GM19193 (cell line): ENCODE results near the gene TESK2.

ENCODE experiments used
- POLR2A ChIP-seq: IDR thresholded peaks from 4 replicates; pipeline ENCODE4 v1.6.1; 2011; ENCODE audit not compliant: insufficient read depth, insufficient read length; ENCODE audit errors: extremely low read depth

Gene TESK2

DNA sequence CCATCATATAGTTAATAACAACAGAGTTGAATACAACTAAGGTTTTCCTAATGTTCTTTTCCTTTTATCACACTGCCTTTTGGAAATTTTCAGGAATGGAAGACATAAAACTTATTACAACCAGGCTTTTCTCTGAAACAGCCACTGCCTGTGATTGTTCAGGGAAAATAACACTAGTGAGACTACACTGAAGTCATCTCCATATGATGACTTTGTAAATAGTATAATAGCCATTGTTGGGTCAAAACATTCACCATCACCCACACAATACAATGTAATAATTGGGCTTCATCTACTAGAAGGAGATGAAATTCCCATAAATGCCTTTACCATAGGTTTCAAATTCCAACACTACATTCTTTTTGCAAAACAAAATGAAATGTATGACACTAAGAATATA, 5.0 kb downstream of the TESK2 start:
- TF ChIP-seq POLR2A: no peak

DNA sequence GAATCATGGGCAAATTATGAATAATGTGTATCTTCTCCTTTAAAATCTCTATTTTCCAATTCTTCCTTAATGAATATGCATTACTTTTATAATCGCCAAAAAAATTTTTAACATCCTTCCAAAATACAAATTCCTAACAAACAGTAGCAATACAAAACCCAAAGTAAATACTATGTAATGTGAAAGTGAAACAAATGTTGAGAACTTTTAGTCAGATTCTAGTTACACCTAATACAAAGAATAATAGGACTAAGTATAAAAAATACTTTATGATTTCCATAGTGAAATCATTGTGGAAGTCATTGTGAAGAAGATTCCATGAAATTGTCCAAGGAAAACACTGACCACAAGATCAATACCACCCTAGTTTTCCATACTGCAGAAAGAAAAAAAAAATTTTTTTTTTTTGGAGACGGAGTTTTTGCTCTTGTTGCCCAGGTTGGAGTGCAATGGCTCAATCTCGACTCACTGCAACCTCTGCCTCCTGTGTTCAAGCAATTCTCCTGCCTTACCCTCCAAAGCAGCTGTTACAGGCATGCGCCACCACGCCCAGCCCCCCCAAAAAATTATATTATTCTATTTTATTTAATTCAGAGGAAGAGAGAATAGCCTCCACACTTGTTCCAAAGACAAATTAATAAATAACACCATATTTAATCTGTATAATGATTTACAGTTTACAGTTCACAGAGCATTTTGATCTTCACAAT, 11.8 kb downstream of the TESK2 start:
- TF ChIP-seq POLR2A: no peak

DNA sequence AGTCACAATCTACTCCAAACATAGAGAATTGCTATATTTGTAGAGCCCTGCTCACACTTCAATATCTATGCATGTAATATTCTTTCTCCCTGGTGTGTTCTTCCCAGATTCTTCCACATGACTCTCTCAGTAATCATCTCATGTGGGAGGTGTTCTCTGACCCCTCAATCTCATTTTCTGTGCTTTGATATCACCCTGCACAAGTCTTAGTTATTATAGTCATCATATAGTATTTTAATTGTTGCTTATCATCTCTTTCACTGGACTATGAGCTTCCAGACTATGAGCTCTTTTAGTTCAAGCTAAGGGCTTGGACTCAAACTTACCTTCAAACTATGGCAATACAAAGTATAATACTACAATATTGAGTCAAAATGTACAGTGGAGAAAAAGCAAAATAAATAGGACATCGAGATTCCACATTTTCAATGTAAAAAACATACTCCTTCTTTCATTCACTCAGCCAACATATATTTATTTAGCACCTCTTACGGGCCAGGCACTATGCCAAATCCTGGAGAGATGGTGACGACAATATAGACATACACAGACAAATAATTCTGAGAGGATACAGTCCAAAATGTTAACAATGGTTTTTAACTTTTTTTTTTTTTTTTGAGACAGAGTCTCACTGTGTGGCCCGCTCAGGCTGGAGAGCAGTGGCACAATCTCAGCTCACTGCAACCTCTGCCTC, 12.7 kb downstream of the TESK2 start:
- TF ChIP-seq POLR2A: no peak

DNA sequence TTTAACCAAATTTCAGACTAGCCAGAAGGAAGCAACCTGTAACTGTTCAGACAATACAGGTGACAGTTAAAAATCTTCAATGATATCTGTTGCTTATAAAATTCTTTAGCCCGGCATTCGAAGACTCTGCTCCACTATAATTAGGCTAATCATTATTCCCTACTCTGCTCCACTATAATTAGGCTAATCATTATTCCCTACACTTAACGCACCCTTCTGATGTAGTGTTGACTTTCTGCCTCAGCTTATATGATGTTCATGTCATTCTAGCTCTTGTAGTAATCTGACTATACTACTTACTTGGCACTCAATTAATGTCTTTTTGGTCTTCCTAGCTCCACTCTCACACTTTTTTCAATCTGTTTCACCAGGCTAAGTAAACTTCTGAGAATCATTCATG, 13.3 kb downstream of the TESK2 start:
- no peak for TF ChIP-seq POLR2A

DNA sequence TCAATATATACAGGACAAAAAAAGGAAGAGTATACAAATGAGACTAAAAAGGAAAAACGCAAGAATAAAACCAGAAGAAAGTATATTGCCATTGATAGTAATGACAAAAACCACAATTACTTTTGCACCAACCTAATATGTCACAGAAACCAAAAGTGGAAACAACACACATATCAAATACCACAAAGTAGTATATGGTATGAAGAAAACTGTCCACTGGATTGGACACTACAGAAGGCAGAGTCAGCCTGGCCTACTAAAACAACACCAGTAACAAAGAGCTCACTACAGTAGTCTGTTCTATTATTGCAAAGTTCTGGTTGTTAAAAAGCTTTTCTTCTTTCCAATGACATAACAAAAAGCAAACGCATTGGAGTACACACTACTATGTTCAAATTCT, 17.7 kb downstream of the TESK2 start:
- TF ChIP-seq POLR2A: no peak

DNA sequence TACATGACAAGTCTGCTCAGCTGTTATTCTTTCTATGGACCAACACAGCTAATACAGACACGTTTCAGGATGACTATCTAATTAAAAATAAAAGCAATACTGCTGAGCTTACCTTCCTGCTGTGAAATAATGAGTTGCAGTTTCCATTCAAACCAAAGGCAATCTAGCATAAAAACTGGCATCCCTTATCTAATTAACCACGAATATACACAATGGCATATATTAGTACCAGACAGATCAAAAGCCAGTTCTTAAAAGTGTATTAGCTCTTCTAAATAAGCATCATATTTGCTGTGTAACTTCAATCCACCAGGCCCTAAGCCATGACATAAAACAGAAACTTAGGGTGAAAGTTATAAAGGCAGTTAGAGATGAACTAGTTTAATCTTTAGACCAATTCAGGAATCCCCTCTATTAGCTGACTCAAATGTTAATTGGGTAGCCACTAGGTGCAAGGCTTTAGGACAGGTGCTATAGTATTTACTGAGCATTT, 20.6 kb downstream of the TESK2 start:
- no peak for TF ChIP-seq POLR2A

DNA sequence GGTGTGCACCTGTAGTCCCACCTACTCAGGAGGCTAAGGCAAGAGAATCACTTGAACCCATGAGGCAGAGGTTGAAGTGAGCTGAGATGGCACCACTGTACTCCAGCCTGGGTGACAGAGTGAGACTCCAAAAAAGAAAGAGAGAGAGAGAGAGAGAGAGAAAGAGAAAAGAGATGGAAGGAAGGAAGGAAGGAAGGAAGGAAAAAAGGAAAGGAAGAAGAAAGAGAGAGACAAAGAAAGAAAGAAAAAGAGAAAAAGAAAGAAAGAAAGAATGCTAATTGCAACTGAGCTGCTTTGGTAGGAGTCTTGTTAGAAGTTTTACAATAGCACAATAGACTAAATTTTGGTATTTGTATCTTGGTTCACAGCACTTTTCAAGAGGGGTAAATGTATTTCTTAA, 25.7 kb downstream of the TESK2 start:
- TF ChIP-seq POLR2A: no peak

DNA sequence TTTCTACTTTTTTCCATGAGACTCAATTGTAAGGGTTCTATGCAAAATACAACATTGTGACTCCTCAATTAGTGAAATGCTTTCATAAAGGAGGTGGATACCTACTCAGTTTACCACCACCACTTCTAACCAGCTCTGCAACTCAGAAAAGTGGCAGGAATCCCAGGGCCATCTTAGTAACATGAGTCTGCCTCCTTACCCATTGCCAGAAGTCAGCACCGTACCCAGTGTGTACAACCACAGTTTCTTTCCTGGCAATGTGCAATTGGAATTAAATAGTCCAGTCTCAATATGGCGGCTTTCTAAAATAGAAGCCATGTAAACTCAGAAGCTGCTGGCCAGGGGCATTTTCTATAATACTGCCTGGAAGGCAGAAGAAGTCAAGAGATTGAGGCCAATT, 32.1 kb downstream of the TESK2 start:
- TF ChIP-seq POLR2A: no peak

DNA sequence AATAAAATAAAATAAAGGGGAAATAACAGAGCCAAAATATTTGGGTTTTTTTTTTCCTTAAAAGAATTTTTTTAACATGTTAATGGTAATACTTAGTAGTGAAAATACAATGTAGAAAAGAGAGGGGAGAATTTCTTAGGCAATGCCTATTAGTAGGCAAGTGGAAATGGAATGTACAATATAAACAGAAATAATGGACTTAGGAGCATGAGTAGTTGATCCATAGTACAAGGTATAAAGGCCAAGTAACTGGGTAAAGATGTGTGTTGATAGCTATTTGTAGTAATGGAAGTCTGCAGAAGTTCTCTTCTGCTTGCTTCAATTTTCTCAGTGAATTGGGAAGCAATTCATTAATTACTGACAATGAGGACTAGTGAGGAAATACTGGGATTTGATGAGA, 34.4 kb downstream of the TESK2 start:
- no peak for TF ChIP-seq POLR2A

DNA sequence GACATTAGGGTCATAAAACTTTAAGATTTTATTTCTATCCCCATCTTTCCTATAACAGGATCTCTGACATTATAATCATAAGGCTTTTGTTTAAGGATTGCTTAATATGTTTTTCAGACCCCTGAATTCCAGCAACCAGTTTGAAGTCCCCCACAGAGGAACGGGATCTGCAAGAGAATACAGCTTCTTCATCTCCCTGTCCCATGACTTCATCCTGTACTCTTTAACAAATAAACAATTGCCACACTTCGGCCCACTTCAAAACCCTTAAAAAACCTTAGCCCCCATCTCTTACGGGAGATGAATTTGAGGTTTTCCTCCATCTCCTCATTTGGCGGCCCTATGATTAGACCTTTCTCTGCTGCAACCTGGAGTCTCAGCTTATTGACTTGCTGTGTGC, 35.8 kb downstream of the TESK2 start:
- no peak for TF ChIP-seq POLR2A

DNA sequence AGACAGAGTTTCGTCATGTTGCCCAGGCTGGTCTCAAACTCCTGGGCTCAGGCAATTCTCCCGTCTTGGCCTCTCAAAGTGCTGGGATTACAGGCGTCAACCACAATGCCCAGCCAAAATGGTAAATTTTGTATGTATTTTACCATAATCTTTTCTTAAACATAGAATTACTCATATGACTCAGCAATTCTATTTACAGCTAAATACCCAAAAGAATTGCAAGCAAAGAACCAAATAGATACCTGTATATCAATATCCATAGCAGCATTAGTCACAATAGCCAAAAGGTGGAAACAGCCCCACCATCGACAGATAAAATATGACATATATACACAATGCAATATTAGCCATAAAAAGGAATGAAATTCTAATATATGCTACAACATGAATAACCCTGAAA, 36.5 kb downstream of the TESK2 start:
- no peak for TF ChIP-seq POLR2A

DNA sequence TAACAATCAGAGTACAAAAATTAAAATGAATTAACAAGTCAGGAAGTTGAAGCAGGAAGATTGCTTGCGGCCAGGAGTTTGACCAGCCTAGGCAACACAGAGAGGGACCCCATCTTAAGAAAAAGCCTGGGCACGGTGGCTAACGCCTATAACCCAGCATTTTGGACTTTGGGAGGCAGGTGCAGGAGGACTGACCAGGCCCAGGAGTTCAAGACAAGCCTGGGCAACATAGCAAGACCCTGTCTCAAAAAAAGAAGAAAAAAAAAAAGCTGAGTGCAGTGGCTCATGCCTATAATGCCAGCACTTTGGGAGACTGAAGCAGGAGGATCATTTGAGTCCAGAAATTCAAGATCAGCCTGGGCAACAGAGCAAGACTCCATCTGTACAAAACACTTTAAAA, 38.5 kb downstream of the TESK2 start:
- no peak for TF ChIP-seq POLR2A

DNA sequence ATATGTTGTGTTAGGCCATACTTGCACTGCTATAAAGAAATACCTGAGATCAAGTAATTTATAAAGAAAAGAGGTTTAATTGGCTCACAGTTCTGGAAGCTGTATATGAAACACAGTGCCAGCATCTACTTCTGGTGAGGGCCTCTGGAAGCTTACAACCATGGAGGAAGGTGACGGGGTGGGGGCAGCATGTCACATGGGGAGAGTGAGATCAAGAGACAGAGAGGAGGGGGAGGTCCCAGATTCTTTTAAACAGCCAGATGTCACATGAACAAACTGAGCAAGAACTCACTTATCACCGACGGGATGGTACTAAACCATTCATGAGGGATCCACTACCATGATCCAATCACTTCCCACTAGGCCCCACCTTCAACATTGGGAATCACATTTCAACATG, 42.6 kb downstream of the TESK2 start:
- no peak for TF ChIP-seq POLR2A

DNA sequence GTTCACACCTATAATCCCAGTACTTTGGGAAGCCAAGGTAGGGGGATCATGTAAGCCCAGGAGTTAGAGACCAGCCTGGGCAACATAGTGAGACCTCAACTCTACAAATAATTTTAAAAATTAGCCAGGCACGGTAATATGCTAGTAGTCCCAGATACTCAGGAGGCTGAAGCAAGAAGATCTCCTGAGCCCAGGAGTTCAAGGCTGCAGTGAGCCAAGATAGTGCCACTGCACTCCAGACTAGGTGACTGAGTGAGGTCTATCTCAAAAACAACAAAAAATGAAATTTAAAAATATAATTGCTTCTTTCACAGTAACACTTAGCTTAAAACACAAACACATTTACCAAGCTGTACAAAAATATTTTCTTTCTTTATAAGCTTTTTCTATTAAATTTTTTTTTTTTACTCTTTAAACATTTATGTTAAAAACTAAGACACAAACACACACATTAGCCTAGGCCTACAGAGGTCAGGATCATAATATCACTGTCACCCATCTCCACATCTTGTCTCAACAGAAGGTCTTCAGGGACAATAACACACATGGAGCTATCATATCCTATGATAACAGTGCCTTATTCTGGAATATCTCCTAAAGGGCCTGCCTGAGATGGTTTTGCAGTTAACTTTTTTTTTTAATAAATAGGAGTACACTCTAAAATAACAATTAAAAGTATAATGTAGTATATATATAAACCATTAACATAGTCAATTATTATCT, 43.9 kb downstream of the TESK2 start:
- no peak for TF ChIP-seq POLR2A

DNA sequence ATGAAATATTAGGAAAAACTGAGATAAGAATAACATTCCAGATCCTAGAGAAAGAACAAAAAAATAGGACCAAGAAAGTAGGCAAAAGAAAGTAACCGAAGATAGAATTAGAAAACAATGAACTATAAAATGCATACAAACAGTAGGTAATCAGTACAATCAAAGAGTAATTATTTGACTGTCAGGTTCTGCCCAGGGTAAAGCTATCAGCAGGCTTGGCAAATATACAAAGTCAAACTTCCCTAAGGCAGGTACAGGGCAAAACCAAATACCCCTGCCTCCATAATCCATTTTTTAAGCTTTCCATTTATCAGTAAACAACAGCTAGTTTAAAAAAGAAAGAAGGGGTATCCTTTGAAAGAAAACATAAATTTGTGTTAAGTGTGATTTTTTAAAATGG, 44.4 kb downstream of the TESK2 start:
- no peak for TF ChIP-seq POLR2A
